Upper lobe of left lung (tissue), 6 donors: Measurements from ENCODE around the gene DENND1A. TPM values are rescaled to one million over a fixed set of nuclear protein-coding genes. Genes with fewer than 3 reads are reported as not detected.
A peak's percentile ranks its signal among the peaks of the same experiment; 100 is the strongest.
"Not testable (repeated sequence)": the region's sequence is repeated elsewhere in the genome, so short reads cannot be mapped to it uniquely, and the experiment has no call there.

Source experiments
- ATAC-seq, 2 donors: fragments of 200-7000 bp; cut with Tn5 transposase; one replicate each; pipeline ENCODE4 v1.9.1; 2022; ENCODE audit warnings: mild to moderate bottlenecking in 2 of 2, moderate library complexity in 2 of 2; ENCODE audit not compliant: low FRiP score in 2 of 2
- DNase-seq, 2 donors: peaks; one replicate each; pipeline ENCODE4 v3.0.0-alpha.2; 2019 to 2020
- H3K27ac ChIP-seq, 4 donors: fragments of 200-600 bp; sonication (generic); one replicate each; pipeline ENCODE4 v1.5.1; 2016 to 2019
- H3K27me3 ChIP-seq, 4 donors: fragments of 200-600 bp; sonication (generic); one replicate each; pipeline ENCODE4 v1.5.1; 2017 to 2019
- H3K36me3 ChIP-seq, 4 donors: fragments of 200-600 bp; sonication (generic); one replicate each; pipeline ENCODE4 v1.5.1; 2016 to 2019
- H3K4me1 ChIP-seq, 4 donors: fragments of 200-600 bp; sonication (generic); one replicate each; pipeline ENCODE4 v1.5.1; 2018 to 2019
- H3K4me3 ChIP-seq, 4 donors: fragments of 200-600 bp; sonication (generic); one replicate each; pipeline ENCODE4 v1.5.1; 2017 to 2019; ENCODE audit warnings: mild to moderate bottlenecking in 2 of 4, moderate library complexity in 1 of 4
- H3K9me3 ChIP-seq, 4 donors: fragments of 200-600 bp; sonication (generic); one replicate each; pipeline ENCODE4 v1.5.1; 2018 to 2019
- EP300 ChIP-seq, 4 donors: sonication (generic); formaldehyde crosslinking; IDR thresholded peaks; one replicate each; pipeline ENCODE4 v1.5.1; 2017; ENCODE audit warnings: antibody characterized with exemption in 4 of 4, control low read depth in 2 of 4
- POLR2A ChIP-seq, 4 donors: fragments of 450-650 bp; IDR thresholded peaks; one replicate each; pipeline ENCODE4 v1.5.1; 2016 to 2017; ENCODE audit warnings: antibody characterized with exemption in 4 of 4, mild to moderate bottlenecking in 2 of 4
- POLR2AphosphoS5 ChIP-seq, 2 donors: sonication (generic); formaldehyde crosslinking; IDR thresholded peaks; one replicate each; pipeline ENCODE4 v1.5.1; 2017; ENCODE audit warnings: antibody characterized with exemption in 2 of 2
- WGBS, 2 donors: methylation state at CpG; one replicate each; pipeline ENCODE4 v1.1.5; 2017 to 2018; 5-methylcytosine and 5-hydroxymethylcytosine counted together
- total RNA-seq, 6 donors: library from RNA; depleted of rRNA in 4 of 6; stranded (reverse); fragments of >200 nt in 4 of 6; gene quantifications; one replicate each; pipeline versions ENCODE4 v1.1.0 to v1.2.1, GENCODE V29; 2016 to 2021
- TF ChIP-seq, protein P1 (sequence below), 6 experiments: fragments of 450-650 bp in 4 of 6; fragments of 200-600 bp in 2 of 6; sonication (generic) in 2 of 6; IDR thresholded peaks; one replicate each; pipeline ENCODE4 v1.5.1; 2016 to 2019; ENCODE audit warnings: antibody characterized with exemption in 6 of 6
- donor health status: DM: no; HTN: no; CAD: no; lungs with moderate emphysema.
- donor health status: DM: no; HTN: yes; CAD: no; lungs with severe emphysema.

DENND1A gene
- total RNA-seq, 6 donors from 2014 or later, result 9.8 to 46.1 (median 16.0) TPM

GRCh38 chr9:123948286-123948685 is 18.4 kb upstream of the DENND1A start:
- no peaks in the 10 kb centered on the region for H3K9me3 ChIP-seq
- H3K36me3 ChIP-seq, result no peaks in the 10 kb centered on the region
- no peaks in the 10 kb centered on the region for H3K4me1 ChIP-seq
- WGBS, 2 donors, result 42 to 65% methylated on average over 3 of the region's 3 CpGs
- no peaks in the 10 kb centered on the region for H3K27me3 ChIP-seq
- TF ChIP-seq EP300 (IDR thresholded peaks at IDR 0.05) (no peak), POLR2A (IDR thresholded peaks at IDR 0.05) (no peak), POLR2AphosphoS5 (IDR thresholded peaks at IDR 0.05) (no peak)
- no peak overlapping the region for H3K27ac ChIP-seq
- DNase-seq, result no peak
- ATAC-seq, result no peak
- no peak overlapping the region for H3K4me3 ChIP-seq

- DNase-seq (no peak), ATAC-seq (no peak)
- 96 to 100% methylated on average over 2 of the region's 2 CpGs for whole genome bisulfite sequencing, 2 donors
- no peaks in the 10 kb centered on the region for H3K36me3 ChIP-seq
- no peak for TF ChIP-seq EP300 (IDR thresholded peaks at IDR 0.05)
- TF ChIP-seq, protein P1, sequence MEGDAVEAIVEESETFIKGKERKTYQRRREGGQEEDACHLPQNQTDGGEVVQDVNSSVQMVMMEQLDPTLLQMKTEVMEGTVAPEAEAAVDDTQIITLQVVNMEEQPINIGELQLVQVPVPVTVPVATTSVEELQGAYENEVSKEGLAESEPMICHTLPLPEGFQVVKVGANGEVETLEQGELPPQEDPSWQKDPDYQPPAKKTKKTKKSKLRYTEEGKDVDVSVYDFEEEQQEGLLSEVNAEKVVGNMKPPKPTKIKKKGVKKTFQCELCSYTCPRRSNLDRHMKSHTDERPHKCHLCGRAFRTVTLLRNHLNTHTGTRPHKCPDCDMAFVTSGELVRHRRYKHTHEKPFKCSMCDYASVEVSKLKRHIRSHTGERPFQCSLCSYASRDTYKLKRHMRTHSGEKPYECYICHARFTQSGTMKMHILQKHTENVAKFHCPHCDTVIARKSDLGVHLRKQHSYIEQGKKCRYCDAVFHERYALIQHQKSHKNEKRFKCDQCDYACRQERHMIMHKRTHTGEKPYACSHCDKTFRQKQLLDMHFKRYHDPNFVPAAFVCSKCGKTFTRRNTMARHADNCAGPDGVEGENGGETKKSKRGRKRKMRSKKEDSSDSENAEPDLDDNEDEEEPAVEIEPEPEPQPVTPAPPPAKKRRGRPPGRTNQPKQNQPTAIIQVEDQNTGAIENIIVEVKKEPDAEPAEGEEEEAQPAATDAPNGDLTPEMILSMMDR (IDR thresholded peaks at IDR 0.05), result no peak
- no peak for TF ChIP-seq POLR2A (IDR thresholded peaks at IDR 0.05)
- no peak for TF ChIP-seq POLR2AphosphoS5 (IDR thresholded peaks at IDR 0.05)
- no peak overlapping the region for H3K4me3 ChIP-seq
- no peaks in the 10 kb centered on the region for H3K4me1 ChIP-seq
- H3K27me3 ChIP-seq, result peaks cover 0 to under 1% (median 0%) of the 10 kb centered on the region in 4 donors
- H3K9me3 ChIP-seq, result no peaks in the 10 kb centered on the region
- no peak overlapping the region for H3K27ac ChIP-seq
These were observed 17.4 kb upstream of the DENND1A start for GRCh38 chr9:123947326-123947725.

DNA sequence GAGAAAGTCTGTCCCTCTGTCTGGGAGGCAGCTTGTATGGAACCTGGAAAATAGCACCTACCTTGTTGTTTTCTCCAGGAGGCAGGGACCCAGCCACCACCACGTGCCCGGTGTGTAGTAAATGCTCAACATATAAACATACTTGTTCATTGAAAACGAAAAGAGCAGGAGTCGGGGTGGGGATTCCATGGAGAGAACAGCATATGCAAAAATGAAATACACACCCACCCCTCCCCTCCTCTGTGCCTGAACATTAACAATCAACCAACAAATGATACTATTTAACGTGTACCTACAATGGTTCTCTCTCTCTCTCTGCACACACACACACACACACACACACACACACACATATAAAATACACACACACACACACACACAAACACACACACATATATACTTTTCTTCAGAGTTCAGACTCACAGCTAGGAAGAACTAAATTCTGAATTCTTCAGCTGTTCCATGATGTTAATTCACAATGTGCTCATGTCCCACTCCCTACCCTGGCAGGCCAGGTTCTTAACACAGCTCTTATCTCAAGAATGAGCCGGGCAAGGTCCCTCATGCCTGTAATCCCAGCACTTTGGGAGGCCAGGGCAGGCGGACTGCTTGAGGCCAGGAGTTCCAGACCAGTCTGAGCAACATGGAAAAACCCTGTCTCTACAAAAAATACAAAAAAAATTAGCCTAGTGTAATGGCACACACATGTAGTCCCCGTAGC is 16.3 kb upstream of the DENND1A start:
- peaks cover 0 to 2% (median 0%) of the 10 kb centered on the region in 4 donors for H3K27me3 ChIP-seq
- TF ChIP-seq POLR2A (IDR thresholded peaks at IDR 0.05) (no peak), EP300 (IDR thresholded peaks at IDR 0.05) (no peak), POLR2AphosphoS5 (IDR thresholded peaks at IDR 0.05) (no peak)
- no peak for ATAC-seq
- no peaks in the 10 kb centered on the region for H3K9me3 ChIP-seq
- H3K27ac ChIP-seq, result no peak overlapping the region
- no peaks in the 10 kb centered on the region for H3K36me3 ChIP-seq
- H3K4me1 ChIP-seq, result no peaks in the 10 kb centered on the region
- WGBS, 2 donors, result 63 to 70% methylated on average over 8 of the region's 8 CpGs
- no peak overlapping the region for H3K4me3 ChIP-seq
- no peak for DNase-seq

GRCh38 chr9:123945532-123945931 is 15.6 kb upstream of the DENND1A start:
- DNase-seq (no peak), ATAC-seq (no peak)
- Histone ChIP-seq H3K4me1 (no peaks in the 10 kb centered on the region), H3K9me3 (no peaks in the 10 kb centered on the region), H3K4me3 (no peak overlapping the region), H3K27ac (no peak overlapping the region), H3K27me3 (peaks cover 0 to 2% (median 0%) of the 10 kb centered on the region in 4 donors), H3K36me3 (no peaks in the 10 kb centered on the region)
- TF ChIP-seq EP300 (IDR thresholded peaks at IDR 0.05) (no peak), POLR2A (IDR thresholded peaks at IDR 0.05) (no peak), POLR2AphosphoS5 (IDR thresholded peaks at IDR 0.05) (no peak)
- 78 to 87% methylated on average over 12 of the region's 12 CpGs for WGBS, 2 donors

DNA sequence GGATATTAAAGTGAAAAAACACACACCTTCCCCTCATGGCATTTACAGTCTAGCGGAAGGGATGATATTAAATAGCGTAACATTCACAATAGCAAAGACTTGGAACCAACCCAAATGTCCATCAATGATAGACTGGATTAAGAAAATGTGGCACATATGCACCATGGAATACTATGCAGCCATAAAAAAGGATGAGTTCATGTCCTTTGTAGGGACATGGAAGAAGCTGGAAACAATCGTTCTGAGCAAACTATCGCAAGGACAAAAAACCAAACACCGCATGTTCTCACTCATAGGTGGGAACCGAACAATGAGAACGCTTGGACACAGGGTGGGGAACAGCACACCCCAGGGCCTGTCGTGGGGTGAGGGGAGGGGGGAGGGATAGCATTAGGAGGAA is 14.5 kb upstream of the DENND1A start:
- 92 to 95% methylated on average over 8 of the region's 8 CpGs for WGBS, 2 donors
- H3K36me3 ChIP-seq, result not testable (repeated sequence)

GRCh38 chr9:123943671-123944070 is 13.7 kb upstream of the DENND1A start:
- Histone ChIP-seq H3K27me3 (peaks cover 0 to 2% (median 0%) of the 10 kb centered on the region in 4 donors), H3K4me3 (no peak overlapping the region), H3K36me3 (no peaks in the 10 kb centered on the region), H3K9me3 (no peaks in the 10 kb centered on the region), H3K27ac (no peak overlapping the region), H3K4me1 (no peaks in the 10 kb centered on the region)
- TF ChIP-seq POLR2AphosphoS5 (IDR thresholded peaks at IDR 0.05) (no peak), EP300 (IDR thresholded peaks at IDR 0.05) (no peak), POLR2A (IDR thresholded peaks at IDR 0.05) (no peak)
- TF ChIP-seq, protein P1 (IDR thresholded peaks at IDR 0.05), result no peak
- DNase-seq (no peak), ATAC-seq (no peak)
- WGBS, 2 donors, result 90 to 96% methylated on average over 2 of the region's 2 CpGs

More for the DNA sequence above, 14.5 kb upstream of the DENND1A start:
- ATAC-seq, H3K9me3 ChIP-seq, H3K27ac ChIP-seq, H3K27me3 ChIP-seq, H3K4me1 ChIP-seq, DNase-seq, H3K4me3 ChIP-seq: not testable (repeated sequence)

GRCh38 chr9:123942542-123942941 is 12.6 kb upstream of the DENND1A start:
- no peaks in the 10 kb centered on the region for H3K36me3 ChIP-seq
- TF ChIP-seq POLR2A (IDR thresholded peaks at IDR 0.05) (no peak), EP300 (IDR thresholded peaks at IDR 0.05) (no peak), POLR2AphosphoS5 (IDR thresholded peaks at IDR 0.05) (no peak)
- TF ChIP-seq, protein P1 (IDR thresholded peaks at IDR 0.05), result no peak
- H3K4me1 ChIP-seq, result no peaks in the 10 kb centered on the region
- ATAC-seq, result no peak
- WGBS, 2 donors, result 73 to 87% methylated on average over 4 to 10 of the region's 10 CpGs
- peak in 1 of 2 donors; percentile 45 for DNase-seq
- no peak overlapping the region for H3K27ac ChIP-seq
- no peaks in the 10 kb centered on the region for H3K9me3 ChIP-seq
- H3K4me3 ChIP-seq, result no peak overlapping the region
- H3K27me3 ChIP-seq, result peaks cover 0 to 2% (median 0%) of the 10 kb centered on the region in 4 donors
